H9 (cell line): ENCODE results near the gene STS. TPM values are rescaled to one million over a fixed set of nuclear protein-coding genes. Genes with fewer than 3 reads are reported as not detected.
A peak's percentile ranks its signal among the peaks of the same experiment; 100 is the strongest.

Experiments
- DNase-seq: peaks from one replicate; pipeline ENCODE4 v3.0.0-alpha.2; 2017
- H2AFZ ChIP-seq: one replicate; pipeline ENCODE4 v1.6.1; 2013; ENCODE audit warnings: mild to moderate bottlenecking, low read length, control low read depth, moderate library complexity
- H2AK5ac ChIP-seq: 2 replicates; pipeline ENCODE4 v1.6.1; 2013; ENCODE audit warnings: low read length, control low read depth, mixed read lengths; ENCODE audit not compliant: insufficient read length
- H2BK120ac ChIP-seq: one replicate; pipeline ENCODE4 v1.6.1; 2013; ENCODE audit warnings: low read depth, mild to moderate bottlenecking, low read length, control low read depth, inconsistent platforms; ENCODE audit not compliant: poor library complexity, severe bottlenecking
- H2BK12ac ChIP-seq: 2 replicates; pipeline ENCODE4 v1.6.1; 2013; ENCODE audit warnings: low read length, control low read depth, mixed read lengths, low read depth; ENCODE audit not compliant: insufficient read length
- H2BK15ac ChIP-seq: 2 replicates; pipeline ENCODE4 v1.6.1; 2013; ENCODE audit warnings: low read depth, low read length, control low read depth
- H2BK20ac ChIP-seq: one replicate; pipeline ENCODE4 v1.6.1; 2013; ENCODE audit warnings: low read depth, mild to moderate bottlenecking, low read length, control low read depth, inconsistent platforms; ENCODE audit not compliant: poor library complexity, severe bottlenecking
- H2BK5ac ChIP-seq: 2 replicates; pipeline ENCODE4 v1.6.1; 2013; ENCODE audit warnings: low read length, control low read depth, mixed read lengths; ENCODE audit not compliant: insufficient read length
- H3K14ac ChIP-seq: 2 replicates; pipeline ENCODE4 v1.6.1; 2013; ENCODE audit warnings: low read length, control low read depth; ENCODE audit not compliant: insufficient read depth
- H3K18ac ChIP-seq: 2 replicates; pipeline ENCODE4 v1.6.1; 2013; ENCODE audit warnings: low read depth, mild to moderate bottlenecking, mixed read lengths, low read length, control low read depth; ENCODE audit not compliant: insufficient read length
- H3K23ac ChIP-seq: 2 replicates; pipeline ENCODE4 v1.6.1; 2013; ENCODE audit warnings: low read length, control low read depth, mixed read lengths, low read depth; ENCODE audit not compliant: insufficient read length
- H3K23me2 ChIP-seq: 2 replicates; pipeline ENCODE4 v1.6.1; 2013; ENCODE audit warnings: low read depth, mild to moderate bottlenecking, mixed read lengths, low read length, control low read depth; ENCODE audit not compliant: insufficient read length, poor library complexity, severe bottlenecking
- H3K27ac ChIP-seq: 2 replicates; pipeline ENCODE4 v1.5.1; 2013; ENCODE audit warnings: low read length, control low read depth, mixed read lengths, low read depth; ENCODE audit not compliant: insufficient read length
- H3K27me3 ChIP-seq: 2 replicates; pipeline ENCODE4 v1.6.1; 2013; ENCODE audit warnings: low read length, control low read depth, inconsistent platforms; ENCODE audit not compliant: insufficient read depth
- H3K4ac ChIP-seq: 2 replicates; pipeline ENCODE4 v1.6.1; 2013; ENCODE audit warnings: low read depth, mild to moderate bottlenecking, control low read depth, inconsistent platforms, low read length, moderate library complexity
- H3K4me1 ChIP-seq: 2 replicates; pipeline ENCODE4 v1.6.1; 2013; ENCODE audit warnings: low read length, control low read depth, inconsistent platforms; ENCODE audit not compliant: insufficient read depth
- H3K4me2 ChIP-seq: 2 replicates; pipeline ENCODE4 v1.6.1; 2013; ENCODE audit warnings: low read length, control low read depth, mixed read lengths; ENCODE audit not compliant: insufficient read length, insufficient read depth
- H3K56ac ChIP-seq: 2 replicates; pipeline ENCODE4 v1.6.1; 2013; ENCODE audit warnings: low read depth, mild to moderate bottlenecking, mixed read lengths, low read length, control low read depth; ENCODE audit not compliant: insufficient read length
- H3K79me1 ChIP-seq: 2 replicates; pipeline ENCODE4 v1.6.1; 2013; ENCODE audit warnings: low read depth, mild to moderate bottlenecking, moderate library complexity, low read length, control low read depth, inconsistent platforms; ENCODE audit not compliant: insufficient read depth, poor library complexity, severe bottlenecking
- H3K79me2 ChIP-seq: 2 replicates; pipeline ENCODE4 v1.6.1; 2013; ENCODE audit warnings: low read length, control low read depth, inconsistent platforms; ENCODE audit not compliant: insufficient read depth
- H3K9ac ChIP-seq: 2 replicates; pipeline ENCODE4 v1.6.1; 2013; ENCODE audit warnings: low read length, control low read depth, mixed read lengths; ENCODE audit not compliant: insufficient read length; ENCODE audit errors: extremely low read depth
- H3K9me3 ChIP-seq: one replicate; pipeline ENCODE4 v1.6.1; 2013; ENCODE audit warnings: low read depth, low read length, inconsistent platforms; ENCODE audit not compliant: control insufficient read depth
- H3T11ph ChIP-seq: one replicate; pipeline ENCODE4 v1.6.1; 2013; ENCODE audit warnings: mild to moderate bottlenecking, low read length, control low read depth, inconsistent platforms
- H4K20me1 ChIP-seq: one replicate; pipeline ENCODE4 v1.6.1; 2013; ENCODE audit not compliant: control insufficient read depth, insufficient read length, insufficient read depth
- H4K5ac ChIP-seq: 2 replicates; pipeline ENCODE4 v1.6.1; 2013; ENCODE audit warnings: low read depth, mild to moderate bottlenecking, mixed read lengths, low read length, control low read depth; ENCODE audit not compliant: insufficient read length
- H4K8ac ChIP-seq: replicated peaks from 2 replicates; pipeline ENCODE4 v1.6.1; 2013; ENCODE audit warnings: low read length, control low read depth, mixed read lengths, low read depth; ENCODE audit not compliant: insufficient read length
- H4K91ac ChIP-seq: 2 replicates; pipeline ENCODE4 v1.6.1; 2013; ENCODE audit warnings: low read depth, mild to moderate bottlenecking, moderate library complexity, mixed read lengths, low read length, control low read depth; ENCODE audit not compliant: insufficient read length
- H3K27ac Mint-ChIP-seq, 3 experiments: 2 replicates in 2 of 3; 3 replicates in 1 of 3; pipeline ENCODE4 v1.8.0; 2020 to 2021; ENCODE audit warnings: mixed read lengths in 3 of 3, mild to moderate bottlenecking in 1 of 3, moderate library complexity in 1 of 3
- H3K27me3 Mint-ChIP-seq: 2 replicates; pipeline ENCODE4 v1.8.0; 2021; ENCODE audit warnings: low read depth, mild to moderate bottlenecking, moderate library complexity, mixed read lengths
- H3K36me3 Mint-ChIP-seq, 3 experiments: 2 replicates in 2 of 3; 3 replicates in 1 of 3; pipeline ENCODE4 v1.8.0; 2020 to 2021; ENCODE audit warnings: low read depth in 3 of 3, mixed read lengths in 3 of 3; ENCODE audit not compliant: insufficient read depth in 1 of 3
- H3K4me1 Mint-ChIP-seq, 2 experiments: 2 replicates each; pipeline ENCODE4 v1.8.0; 2020; ENCODE audit warnings: mixed read lengths in 2 of 2
- H3K4me3 Mint-ChIP-seq, 2 experiments: 2 replicates in 1 of 2; 3 replicates in 1 of 2; pipeline ENCODE4 v1.8.0; 2020 to 2021; ENCODE audit warnings: mild to moderate bottlenecking in 2 of 2, mixed read lengths in 2 of 2, moderate library complexity in 1 of 2
- H3K9me3 Mint-ChIP-seq, 2 experiments: 2 replicates in 1 of 2; 3 replicates in 1 of 2; pipeline ENCODE4 v1.8.0; 2020; ENCODE audit warnings: mild to moderate bottlenecking in 2 of 2, mixed read lengths in 2 of 2, moderate library complexity in 1 of 2
- WGBS: extraction: QIAGEN DNeasy Blood & Tissue Kit; methylation state at CpG from one replicate; pipeline ENCODE4 v1.1.7; 2013; ENCODE audit warnings: missing lambda C conversion rate, low lambda C conversion rate, mixed read lengths; ENCODE audit not compliant: insufficient read length; ENCODE audit errors: extremely low coverage; 5-methylcytosine and 5-hydroxymethylcytosine counted together
- total RNA-seq: library from RNA; stranded (reverse); gene quantifications from 2 replicates; pipeline ENCODE4 v1.2.1, GENCODE V29; 2021
- TF ChIP-seq, protein P1 (sequence below): fragments of 200-600 bp; sonication (generic); conservative IDR thresholded peaks from 3 replicates; pipeline ENCODE4 v1.8.0; 2021; ENCODE audit warnings: antibody characterized with exemption, mild to moderate bottlenecking

The STS gene
- total RNA-seq, 1 experiment from 2014 or later = 3.6 TPM

DNA sequence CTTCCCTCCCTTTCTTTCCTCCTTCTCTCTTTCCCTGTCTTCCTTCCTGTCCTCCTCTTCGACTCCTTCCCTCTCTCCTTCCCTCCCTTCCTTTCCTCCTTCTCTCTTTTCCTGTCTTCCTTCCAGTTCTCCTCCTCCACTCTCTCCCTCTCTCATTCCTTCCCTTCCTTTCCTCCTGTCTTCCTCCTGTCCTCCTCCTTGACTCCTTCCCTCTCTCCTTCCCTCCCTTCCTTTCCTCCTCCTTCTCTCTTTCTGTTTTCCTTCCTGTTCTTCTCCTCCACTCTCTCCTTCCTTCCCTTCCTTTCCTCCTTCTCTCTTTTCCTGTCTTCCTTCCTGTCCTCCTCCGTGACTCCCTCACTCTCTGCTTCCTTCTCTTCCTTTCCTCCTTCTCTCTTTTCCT is 5.7 kb downstream of the STS start:
- H3T11ph ChIP-seq = no peak overlapping the region
- H3K79me2 ChIP-seq = no peaks in the 10 kb centered on the region

More for the DNA sequence above, 5.7 kb downstream of the STS start:
- peaks cover 14 to 16% of the 10 kb centered on the region in 2 experiments for H3K4me1 Mint-ChIP-seq
- Histone ChIP-seq H3K18ac (no peak overlapping the region), H3K56ac (no peak overlapping the region), H4K91ac (no peak overlapping the region), H3K79me1 (no peaks in the 10 kb centered on the region), H2AK5ac (no peak overlapping the region), H3K4ac (no peak overlapping the region; the same call in 1 of the 2 replicates), H3K27me3 (no peaks in the 10 kb centered on the region), H3K14ac (no peak overlapping the region), H2BK15ac (no peak overlapping the region), H4K20me1 (no peaks in the 10 kb centered on the region), H2BK20ac (no peak overlapping the region), H2AFZ (no peak overlapping the region), H2BK5ac (no peak overlapping the region), H2BK120ac (no peak overlapping the region), H3K9me3 (no peaks in the 10 kb centered on the region), H4K5ac (peak overlapping the region; percentile 80), H3K27ac (no peak overlapping the region), H3K4me1 (peaks cover 3% of the 10 kb centered on the region; the same call in 1 of the 2 replicates), H3K23ac (no peak overlapping the region), H2BK12ac (no peak overlapping the region), H4K8ac (no peak overlapping the region), H3K9ac (no peak overlapping the region), H3K23me2 (no peaks in the 10 kb centered on the region), H3K4me2 (no peak overlapping the region)
- peaks cover 10% of the 10 kb centered on the region for H3K27me3 Mint-ChIP-seq
- no peaks in the 10 kb centered on the region for H3K36me3 Mint-ChIP-seq
- TF ChIP-seq, protein P1, sequence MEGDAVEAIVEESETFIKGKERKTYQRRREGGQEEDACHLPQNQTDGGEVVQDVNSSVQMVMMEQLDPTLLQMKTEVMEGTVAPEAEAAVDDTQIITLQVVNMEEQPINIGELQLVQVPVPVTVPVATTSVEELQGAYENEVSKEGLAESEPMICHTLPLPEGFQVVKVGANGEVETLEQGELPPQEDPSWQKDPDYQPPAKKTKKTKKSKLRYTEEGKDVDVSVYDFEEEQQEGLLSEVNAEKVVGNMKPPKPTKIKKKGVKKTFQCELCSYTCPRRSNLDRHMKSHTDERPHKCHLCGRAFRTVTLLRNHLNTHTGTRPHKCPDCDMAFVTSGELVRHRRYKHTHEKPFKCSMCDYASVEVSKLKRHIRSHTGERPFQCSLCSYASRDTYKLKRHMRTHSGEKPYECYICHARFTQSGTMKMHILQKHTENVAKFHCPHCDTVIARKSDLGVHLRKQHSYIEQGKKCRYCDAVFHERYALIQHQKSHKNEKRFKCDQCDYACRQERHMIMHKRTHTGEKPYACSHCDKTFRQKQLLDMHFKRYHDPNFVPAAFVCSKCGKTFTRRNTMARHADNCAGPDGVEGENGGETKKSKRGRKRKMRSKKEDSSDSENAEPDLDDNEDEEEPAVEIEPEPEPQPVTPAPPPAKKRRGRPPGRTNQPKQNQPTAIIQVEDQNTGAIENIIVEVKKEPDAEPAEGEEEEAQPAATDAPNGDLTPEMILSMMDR = no peak
- H3K9me3 Mint-ChIP-seq = no peaks in the 10 kb centered on the region
- no peak for DNase-seq
- WGBS = no CpG with 5 or more reads among the region's 2 CpGs
- peak overlapping the region in 1 of 3 experiments; percentile 9; a peak in 2 of 7 replicates for H3K27ac Mint-ChIP-seq
- no peak overlapping the region for H3K4me3 Mint-ChIP-seq
